GM18505 (cell line): ENCODE data around the gene FSTL1.
"Not testable (repeated sequence)": the region's sequence is repeated elsewhere in the genome, so short reads cannot be mapped to it uniquely, and the experiment has no call there.

Experiments used
- ATAC-seq: cut with Tn5 transposase; IDR thresholded peaks from one replicate; pipeline ENCODE4 v1.9.1; 2021; ENCODE audit not compliant: unreplicated experiment
- POLR2A ChIP-seq: IDR thresholded peaks from 4 replicates; pipeline ENCODE4 v1.6.1; 2011; ENCODE audit warnings: borderline replicate concordance; ENCODE audit not compliant: insufficient read depth, insufficient read length; ENCODE audit errors: extremely low read depth

FSTL1 gene

DNA sequence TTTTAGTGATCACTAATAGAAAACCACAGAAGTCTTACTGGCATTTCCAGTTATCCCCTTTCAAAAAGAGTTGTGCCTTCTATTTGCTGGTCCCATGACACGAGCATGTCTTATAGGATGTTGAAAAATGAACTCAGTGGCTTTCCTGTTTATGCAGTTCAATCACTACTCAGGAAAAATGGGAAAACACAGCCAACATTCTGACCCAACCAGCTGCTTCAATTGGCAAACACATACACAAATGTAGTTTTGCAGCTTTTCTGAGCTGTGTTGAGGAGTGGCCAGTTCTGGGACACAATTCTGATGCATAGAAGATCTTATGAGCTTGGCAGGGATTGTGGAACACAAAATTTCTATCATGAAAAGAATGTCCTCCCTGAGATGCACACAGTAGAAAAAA, 40.3 kb downstream of the FSTL1 start:
- TF ChIP-seq POLR2A: no peak
- ATAC-seq: no peak

DNA sequence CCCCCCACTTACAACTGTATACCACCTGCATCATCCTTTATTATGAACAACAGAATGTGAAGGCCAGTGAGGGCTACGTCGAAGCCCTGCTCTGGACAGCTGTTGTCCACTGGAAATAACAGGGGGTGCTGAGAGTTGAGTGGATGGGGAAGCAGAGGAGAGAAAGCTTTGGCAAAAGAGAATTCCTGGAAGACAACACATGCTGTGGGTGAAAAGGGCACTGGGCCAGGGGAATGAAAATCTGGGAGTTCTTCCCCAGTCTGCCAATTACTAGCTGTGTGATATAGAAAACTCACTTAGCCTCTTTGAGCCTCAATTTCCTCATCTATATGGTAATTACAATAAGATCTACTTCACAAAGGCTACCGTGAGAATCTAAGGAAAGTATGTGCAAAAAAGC, 40.7 kb downstream of the FSTL1 start:
- ATAC-seq: no peak
- TF ChIP-seq POLR2A: no peak

DNA sequence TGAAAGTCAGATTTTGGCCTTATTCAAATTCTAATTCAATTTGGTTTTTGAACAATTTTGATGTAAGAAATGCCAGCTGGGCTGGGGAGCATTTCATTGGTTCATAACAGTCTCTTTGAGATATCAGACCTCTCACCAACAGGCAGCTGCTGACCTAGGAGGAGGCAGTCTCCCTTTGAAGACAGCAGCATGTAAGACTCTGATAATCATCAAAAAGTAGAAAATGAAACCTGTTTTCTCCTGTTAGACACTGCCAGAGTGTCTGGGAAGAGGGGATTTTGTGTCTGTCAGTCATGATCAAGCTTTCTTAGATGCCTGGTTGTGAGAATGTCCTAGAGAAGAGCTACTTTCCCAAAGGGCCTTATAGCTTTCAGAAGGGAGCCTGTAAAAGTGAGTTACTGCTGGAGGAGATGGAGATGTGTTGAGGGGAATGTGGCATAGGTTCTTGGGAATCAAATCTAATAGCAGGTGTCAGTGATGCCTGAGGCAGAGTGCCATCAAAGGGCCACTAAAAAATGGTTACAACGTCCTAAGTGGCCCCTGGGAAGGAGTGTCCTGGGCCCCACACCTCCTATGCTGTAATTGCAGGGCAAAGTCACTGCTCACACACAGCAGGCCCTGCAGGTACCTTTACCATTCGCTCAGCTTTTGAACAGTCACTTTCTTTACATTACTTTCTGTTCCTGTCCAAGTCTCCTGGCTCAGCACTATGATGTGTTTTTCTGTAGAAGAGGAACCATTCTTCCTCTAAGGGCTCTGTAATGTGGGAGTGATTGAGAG, 43.1 kb downstream of the FSTL1 start:
- ATAC-seq: no peak
- no peak for TF ChIP-seq POLR2A

DNA sequence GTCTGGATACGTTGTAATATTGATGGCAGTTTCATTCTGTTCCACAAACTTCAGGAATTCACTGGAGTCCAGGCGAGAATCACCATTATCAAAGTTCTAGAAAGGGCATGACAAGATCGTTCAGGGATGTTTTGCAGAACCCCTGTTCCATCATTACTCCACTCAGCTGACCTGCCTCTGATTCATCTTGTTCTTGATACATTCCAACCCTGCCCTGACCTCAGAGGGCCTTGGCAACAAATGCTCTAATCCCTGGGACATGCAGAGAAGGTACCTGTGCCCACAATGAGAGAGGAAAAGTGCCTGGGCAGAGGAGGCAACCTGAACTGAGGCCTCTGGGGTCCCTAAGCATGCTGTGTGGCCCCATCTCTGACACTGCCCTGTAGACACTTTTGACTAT, 45.9 kb downstream of the FSTL1 start:
- no peak for TF ChIP-seq POLR2A
- no peak for ATAC-seq

DNA sequence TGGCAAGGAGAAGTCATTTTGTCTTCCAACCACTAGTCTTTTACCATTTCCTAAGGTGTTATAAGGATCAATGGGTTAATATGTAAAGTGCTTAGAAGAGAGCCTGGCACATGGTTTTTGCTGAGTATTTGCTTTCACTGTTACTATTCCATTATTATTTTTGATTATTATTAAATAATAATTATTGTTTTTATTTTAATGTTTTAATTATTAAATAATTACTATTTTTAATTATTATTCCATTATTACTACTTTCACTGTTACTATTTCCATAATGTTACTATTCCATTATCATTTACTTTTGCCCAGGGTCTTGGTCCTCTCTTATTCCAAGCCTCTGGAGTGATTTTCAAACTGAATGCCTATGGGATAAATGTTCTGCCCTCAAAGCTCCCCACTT, 48.5 kb downstream of the FSTL1 start:
- TF ChIP-seq POLR2A: no peak
- ATAC-seq: no peak

DNA sequence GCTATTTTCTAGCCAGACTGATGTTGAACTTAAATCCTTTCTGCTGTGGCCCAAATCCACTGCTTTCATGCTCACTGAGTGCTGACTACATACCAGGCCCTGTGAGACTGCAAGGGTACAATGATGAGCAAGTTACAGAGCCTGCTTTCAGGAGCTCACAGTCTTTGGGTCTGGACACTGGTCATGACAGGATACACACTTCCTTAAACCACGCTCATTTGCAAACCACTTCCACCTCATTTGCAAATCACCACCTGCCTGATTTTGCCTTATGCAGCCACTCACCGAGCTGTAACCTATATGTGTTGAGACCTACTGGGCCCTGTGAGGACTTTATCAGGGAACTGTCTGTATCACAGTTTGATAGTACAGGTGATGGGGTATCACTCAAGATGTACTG, 51.4 kb downstream of the FSTL1 start:
- ATAC-seq: peak; percentile 74
- TF ChIP-seq POLR2A: no peak

DNA sequence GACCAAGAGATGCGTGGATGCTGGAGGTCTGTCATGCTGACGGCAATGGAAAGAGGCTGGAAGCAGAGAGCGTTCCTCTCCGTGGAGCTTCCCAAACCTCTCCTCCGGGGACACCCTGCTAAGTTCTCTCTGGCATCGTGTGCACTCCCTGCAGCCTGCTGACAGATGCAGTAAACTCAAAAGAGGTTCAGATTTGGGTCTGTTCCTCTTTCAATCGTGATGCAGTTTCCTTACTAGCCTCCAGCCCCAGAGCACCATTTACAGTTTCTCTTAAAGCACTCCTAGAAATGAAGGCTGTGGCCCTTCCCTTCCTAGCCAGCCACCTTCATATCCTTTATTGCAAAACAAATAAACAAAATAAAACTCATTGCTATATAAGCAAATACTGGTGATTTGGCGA, 54.3 kb downstream of the FSTL1 start:
- TF ChIP-seq POLR2A: no peak
- no peak for ATAC-seq

DNA sequence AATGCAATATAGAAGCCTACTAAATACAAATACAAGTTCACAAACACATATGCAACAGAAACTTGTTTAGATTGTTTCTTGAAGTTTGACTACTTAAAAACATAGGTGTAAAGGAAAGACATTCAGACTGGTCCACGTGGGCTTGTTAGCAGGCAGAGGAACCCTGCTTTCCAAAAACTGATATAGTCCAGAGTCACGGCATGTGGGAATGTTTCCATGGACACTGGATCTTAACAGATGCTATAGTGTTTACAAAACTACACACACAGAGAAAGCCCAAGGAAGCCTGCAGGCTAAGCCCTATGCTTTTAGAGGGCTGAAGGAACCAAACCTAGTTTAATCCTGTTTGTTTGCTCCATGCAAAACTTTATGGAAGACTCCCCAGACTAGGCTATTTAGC, 56.4 kb downstream of the FSTL1 start:
- no peak for ATAC-seq
- no peak for TF ChIP-seq POLR2A

DNA sequence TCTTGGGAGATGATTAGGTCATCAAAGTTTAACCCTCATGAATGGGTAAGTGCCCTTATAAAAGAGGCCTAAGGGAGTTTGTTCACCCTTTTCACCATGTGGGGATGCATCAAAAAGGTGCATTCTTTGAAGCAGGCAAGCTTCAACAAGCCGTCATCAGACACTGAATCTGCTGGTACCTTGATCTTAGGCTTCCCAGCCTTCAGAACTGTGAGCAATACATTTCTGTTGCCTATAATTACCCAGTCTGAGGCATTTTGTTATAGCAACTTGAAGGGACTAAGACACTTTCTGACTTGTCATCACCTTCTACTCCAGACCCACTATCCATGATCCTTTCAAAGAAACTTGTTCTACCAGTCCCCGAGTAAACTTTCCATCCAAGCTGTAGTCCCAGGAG, 57.0 kb downstream of the FSTL1 start:
- no peak for ATAC-seq
- TF ChIP-seq POLR2A: no peak

DNA sequence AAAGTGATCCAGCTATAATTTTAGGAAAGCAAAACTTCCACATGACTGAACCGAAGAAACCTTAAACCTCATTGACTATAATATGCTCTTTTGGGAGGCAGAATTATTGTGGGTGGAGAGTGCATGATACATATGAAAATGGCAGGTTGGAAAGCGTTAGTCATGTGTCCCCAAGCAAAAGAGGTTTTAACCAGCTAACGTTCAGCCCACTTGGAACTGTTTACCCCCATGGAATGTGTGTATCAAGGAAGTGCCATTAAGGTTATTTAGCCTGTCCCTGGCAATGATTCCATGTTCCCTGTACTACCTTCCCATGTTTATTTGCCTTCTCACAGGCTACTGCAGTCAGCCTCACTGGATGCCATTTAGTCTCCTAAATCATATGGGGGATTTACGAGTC, 57.5 kb downstream of the FSTL1 start:
- no peak for ATAC-seq
- TF ChIP-seq POLR2A: no peak

DNA sequence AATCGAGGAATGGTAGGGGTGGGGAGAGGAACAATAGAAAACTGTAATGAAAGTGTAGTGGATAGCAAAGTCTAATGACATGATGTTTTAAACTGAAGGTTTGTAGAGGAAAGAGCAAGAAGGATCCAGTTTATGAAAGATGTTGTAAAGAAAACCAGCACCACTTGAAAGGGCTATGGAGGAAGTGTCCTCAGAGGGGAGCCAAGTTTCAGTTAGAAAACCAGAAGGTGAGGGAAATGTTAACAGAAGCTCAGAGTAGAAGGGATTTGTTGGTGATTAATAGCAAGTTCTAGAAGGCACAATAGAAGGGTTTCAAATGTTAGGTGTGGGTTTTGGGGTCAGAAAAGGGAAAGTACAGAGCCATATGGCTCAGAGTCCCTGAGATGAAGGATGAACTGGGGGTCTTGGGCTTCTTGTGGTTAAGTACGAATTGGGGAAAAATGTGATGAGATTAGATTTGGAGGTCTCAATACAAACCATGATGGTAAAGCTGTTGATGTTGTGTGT, 67.8 kb downstream of the FSTL1 start:
- ATAC-seq: no peak
- TF ChIP-seq POLR2A: no peak

DNA sequence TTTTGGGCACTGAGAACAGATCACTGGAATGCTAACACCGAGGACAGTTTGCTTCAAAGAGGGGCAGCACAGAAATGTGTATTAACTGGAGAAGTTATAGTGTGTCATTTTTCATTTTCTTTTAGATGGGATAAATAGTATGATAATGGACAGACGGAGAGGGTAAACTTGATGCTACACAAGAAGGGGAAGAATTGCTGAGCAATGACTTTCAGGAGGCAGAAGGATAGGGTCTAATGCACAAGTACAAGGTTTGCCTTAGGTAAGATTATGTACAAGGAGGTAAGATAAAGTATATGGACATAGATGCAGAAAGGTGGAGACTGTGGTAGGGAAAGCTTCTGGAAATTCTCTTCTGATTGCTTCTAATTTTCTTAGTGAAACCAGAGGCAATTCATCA, 69.3 kb downstream of the FSTL1 start:
- TF ChIP-seq POLR2A: no peak
- ATAC-seq: no peak

DNA sequence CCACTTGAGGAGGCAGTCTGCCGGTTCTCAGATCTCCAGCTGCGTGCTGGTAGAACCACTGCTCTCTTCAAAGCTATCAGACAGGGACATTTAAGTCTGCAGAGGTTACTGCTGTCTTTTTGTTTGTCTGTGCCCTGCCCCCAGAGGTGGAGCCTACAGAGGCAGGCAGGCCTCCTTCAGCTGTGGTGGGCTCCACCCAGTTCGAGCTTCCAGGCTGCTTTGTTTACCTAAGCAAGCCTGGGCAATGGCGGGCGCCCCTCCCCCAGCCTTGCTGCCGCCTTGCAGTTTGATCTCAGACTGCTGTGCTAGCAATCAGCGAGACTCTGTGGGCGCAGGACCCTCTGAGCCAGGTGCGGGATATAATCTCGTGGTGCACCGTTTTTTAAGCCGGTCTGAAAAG, 72.8 kb downstream of the FSTL1 start:
- ATAC-seq: not testable (repeated sequence)

DNA sequence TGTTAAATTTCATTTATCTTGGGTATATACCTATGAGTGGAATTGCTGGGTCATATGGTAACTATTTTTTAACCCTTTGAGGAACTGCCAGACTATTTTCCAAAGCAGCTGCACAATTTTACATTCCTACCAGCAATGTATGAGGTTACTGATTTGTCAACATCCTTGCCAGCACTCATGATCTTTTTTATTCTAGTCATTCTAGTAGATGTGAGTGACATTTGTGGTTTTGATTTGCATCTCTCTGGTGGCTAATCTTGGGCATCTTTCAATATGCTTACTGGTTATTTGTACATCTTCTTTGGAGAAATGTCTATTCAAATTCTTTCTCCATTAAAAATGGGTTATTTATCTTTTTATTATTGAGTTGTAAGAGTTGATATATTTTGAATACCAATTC, 80.3 kb downstream of the FSTL1 start:
- ATAC-seq: peak; percentile 52

DNA sequence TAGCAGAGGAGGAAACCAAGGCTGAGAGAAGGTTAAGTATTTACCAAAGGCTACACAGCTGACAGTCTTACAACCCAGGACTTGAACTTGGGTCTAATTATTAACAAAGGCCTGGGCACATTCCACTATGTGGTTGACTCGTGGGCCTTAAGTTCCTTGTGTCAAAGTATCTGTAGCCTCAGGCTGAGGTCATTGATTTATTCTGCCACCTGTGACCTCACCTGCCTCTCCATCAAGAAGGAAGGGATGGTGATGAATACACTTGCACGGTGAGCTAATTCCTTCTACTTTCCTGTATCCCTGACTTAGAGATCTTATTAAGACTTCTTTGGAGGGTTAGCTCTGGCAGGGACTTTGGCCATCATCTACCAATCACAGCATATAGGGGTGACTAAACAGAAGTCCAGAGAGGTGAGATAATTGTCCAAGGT, 81.7 kb downstream of the FSTL1 start:
- peak; percentile 87 for ATAC-seq
- TF ChIP-seq POLR2A: no peak

More for the DNA sequence above, 80.3 kb downstream of the FSTL1 start:
- no peak for TF ChIP-seq POLR2A

DNA sequence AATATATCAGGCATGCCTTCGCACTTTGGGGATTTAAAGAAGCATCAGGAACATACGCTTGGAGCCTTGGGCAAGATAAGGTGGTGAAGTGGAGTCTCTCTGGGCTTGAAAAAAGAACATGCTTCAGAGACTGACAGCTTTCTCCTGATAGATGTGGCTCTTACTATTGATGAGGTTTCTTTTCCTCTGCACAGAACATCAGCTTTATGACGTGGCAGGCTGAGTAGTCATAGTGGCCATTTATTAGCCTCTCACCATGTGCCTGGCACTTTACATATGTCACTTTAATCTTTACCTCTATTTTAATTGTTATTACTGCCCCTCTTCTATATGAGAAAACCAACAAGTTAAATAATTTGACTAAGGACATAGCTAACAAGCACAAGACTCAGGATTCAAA, 82.6 kb downstream of the FSTL1 start:
- no peak for TF ChIP-seq POLR2A
- no peak for ATAC-seq

DNA sequence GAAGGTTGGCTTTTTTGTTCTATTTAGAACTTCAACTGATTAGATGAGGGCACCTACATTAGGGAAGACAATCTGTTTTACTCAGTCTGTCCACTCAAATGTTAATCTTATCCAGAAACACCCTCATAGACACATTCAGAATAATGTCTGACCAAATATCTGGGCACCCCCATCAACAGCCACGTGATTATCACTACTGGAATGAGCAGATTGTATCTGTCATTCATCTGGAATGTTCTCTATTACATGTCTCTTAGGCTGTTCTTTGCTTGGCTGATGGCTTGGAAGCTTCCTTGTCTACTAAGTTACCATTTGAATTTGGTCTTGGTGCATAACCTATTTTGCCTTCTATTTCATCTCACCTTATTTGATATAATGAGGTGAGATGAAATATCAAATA, 86.0 kb downstream of the FSTL1 start:
- no peak for ATAC-seq
- TF ChIP-seq POLR2A: no peak
